Small intestine (tissue), 7 donors: ENCODE data around the gene PAPPA2. TPM values are rescaled to one million over a fixed set of nuclear protein-coding genes. Genes with fewer than 3 reads are reported as not detected.

Source experiments
- DNase-seq, 2 donors: peaks; one replicate each; pipeline versions ENCODE4 v3.0.0 to v3.0.0-alpha.2; 2013
- FAIRE-seq: peaks from 2 replicates; lab custom pipeline; 2012; peaks lifted over from hg19 to GRCh38; lab: Jason Lieb, UNC
- H3K27ac ChIP-seq, 3 donors: one replicate each; pipeline ENCODE4 v1.5.1; 2013; ENCODE audit warnings: low read length in 2 of 3, mild to moderate bottlenecking in 2 of 3, control low read depth in 1 of 3, inconsistent platforms in 1 of 3, low read depth in 1 of 3, moderate library complexity in 1 of 3
- H3K27me3 ChIP-seq, 3 donors: one replicate each; pipeline ENCODE4 v1.6.1; 2013; ENCODE audit warnings: low read length in 3 of 3, inconsistent platforms in 1 of 3; ENCODE audit not compliant: control insufficient read depth in 3 of 3, insufficient read depth in 3 of 3
- H3K36me3 ChIP-seq, 3 donors: one replicate each; pipeline ENCODE4 v1.6.1; 2013; ENCODE audit warnings: low read length in 3 of 3, inconsistent platforms in 1 of 3, low read depth in 1 of 3, mild to moderate bottlenecking in 1 of 3, moderate library complexity in 1 of 3; ENCODE audit not compliant: control insufficient read depth in 3 of 3, insufficient read depth in 2 of 3
- H3K4me1 ChIP-seq, 3 donors: one replicate each; pipeline ENCODE4 v1.6.1; 2013; ENCODE audit warnings: low read length in 2 of 3, inconsistent platforms in 1 of 3, low read depth in 1 of 3, mild to moderate bottlenecking in 1 of 3, moderate library complexity in 1 of 3; ENCODE audit not compliant: control insufficient read depth in 3 of 3, insufficient read depth in 2 of 3
- H3K4me3 ChIP-seq, 3 donors: one replicate each; pipeline ENCODE4 v1.5.1; 2013; ENCODE audit warnings: low read length in 3 of 3, control low read depth in 1 of 3, inconsistent platforms in 1 of 3, low read depth in 1 of 3, mild to moderate bottlenecking in 1 of 3, moderate library complexity in 1 of 3
- H3K9me3 ChIP-seq, 2 donors: one replicate each; pipeline ENCODE4 v1.6.1; 2013; ENCODE audit warnings: low read depth in 1 of 2, low read length in 1 of 2; ENCODE audit not compliant: control insufficient read depth in 2 of 2, insufficient read depth in 1 of 2
- WGBS, 3 donors: extraction: QIAGEN DNeasy Blood & Tissue Kit; methylation state at CpG; one replicate each; pipeline ENCODE4 v1.1.7; 2013; 5-methylcytosine and 5-hydroxymethylcytosine counted together
- polyA plus RNA-seq, 4 donors: library from polyadenylated mRNA; stranded (reverse) in 3 of 4; unstranded in 1 of 4; fragments of 200-250 nt in 3 of 4; fragments of 120-200 nt in 1 of 4; gene quantifications; one replicate each; pipeline versions ENCODE4 v1.2.1 to v1.2.3, GENCODE V29; 2013
- donor health status: healthy with polysubstance abuse.
- donor health status: control.
- donor health status: control.
- donor health status: Bipolar disorder and iron deficiency.
- donor health status: healthy.

Gene PAPPA2
- polyA plus RNA-seq, 4 donors = 0.03 to 0.12 TPM; not detected in 2

DNA sequence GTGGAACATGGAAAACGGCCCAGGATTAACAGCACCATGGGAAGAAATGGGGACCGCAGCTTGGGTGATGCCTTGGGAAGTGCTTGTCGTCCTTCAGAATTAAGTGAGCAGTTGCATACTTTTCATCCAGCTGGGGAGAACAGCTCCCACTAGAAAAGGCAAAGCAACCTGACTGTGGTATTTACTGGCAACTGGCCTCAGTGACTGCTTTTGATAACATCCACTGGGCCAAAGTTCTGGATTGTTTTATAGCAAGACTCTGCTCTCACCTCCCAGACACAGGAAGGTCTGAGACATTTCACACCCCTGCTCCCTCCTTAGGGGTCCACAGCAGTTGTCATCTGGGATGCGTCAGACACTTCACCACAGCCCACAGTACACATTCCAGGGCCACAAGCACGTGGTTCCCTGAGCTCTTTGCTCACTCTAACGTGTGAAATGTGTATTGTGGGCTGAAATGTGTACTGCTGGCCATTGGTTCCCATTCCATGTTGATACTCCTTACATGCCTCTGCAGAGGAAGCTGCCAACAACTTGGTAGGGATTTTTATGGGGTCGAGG, 6.6 kb downstream of the PAPPA2 start:
- peaks cover 0 to 4% (median 0%) of the 10 kb centered on the region in 3 donors for H3K27me3 ChIP-seq
- no peak for FAIRE-seq
- no peak overlapping the region for H3K27ac ChIP-seq
- 47 to 50% (median 49%) methylated on average over 7 of the region's 7 CpGs for whole genome bisulfite sequencing, 3 donors
- no peak for DNase-seq
- no peaks in the 10 kb centered on the region for H3K4me1 ChIP-seq
- no peaks in the 10 kb centered on the region for H3K9me3 ChIP-seq
- no peaks in the 10 kb centered on the region for H3K36me3 ChIP-seq
- H3K4me3 ChIP-seq = no peak overlapping the region

DNA sequence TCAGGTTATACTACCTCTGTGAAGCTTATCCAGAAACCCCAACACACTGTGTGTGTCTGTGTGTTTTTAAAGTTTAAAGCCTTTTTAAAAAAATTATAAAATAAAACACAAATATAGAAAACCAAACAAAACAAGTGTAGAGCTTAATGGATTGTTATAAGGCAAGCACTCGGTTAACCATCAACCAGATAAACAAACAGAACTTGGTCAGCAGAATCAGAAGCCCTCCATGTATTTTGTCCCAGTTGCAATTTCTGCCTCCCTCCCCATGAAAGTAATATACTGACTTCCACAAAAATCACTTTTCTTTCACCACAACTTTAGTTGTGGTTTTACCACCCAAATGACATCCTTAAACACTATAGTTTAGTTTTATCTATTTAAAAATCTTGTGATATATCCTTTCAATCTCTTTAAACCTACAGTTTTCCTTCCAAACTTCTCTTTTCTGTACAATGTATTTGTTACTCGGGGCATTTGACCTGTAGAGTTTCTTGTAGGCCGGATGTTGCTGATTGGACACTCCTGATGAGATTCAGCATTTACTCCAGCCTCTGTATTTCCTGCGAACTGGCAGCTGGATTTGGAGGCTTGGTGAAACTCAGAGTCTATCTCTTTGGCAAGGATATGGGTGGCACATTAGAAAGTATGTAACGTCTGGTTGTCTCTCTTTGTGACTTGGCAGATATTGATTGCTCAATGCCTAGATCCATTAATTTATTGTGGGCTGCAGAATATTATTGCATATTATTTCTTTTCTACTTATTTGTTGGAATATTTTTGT, 8.6 kb downstream of the PAPPA2 start:
- no peaks in the 10 kb centered on the region for H3K9me3 ChIP-seq
- no peak for DNase-seq
- no peak overlapping the region for H3K4me3 ChIP-seq
- 59 to 69% (median 65%) methylated on average over 5 of the region's 5 CpGs for WGBS, 3 donors
- no peak overlapping the region for H3K27ac ChIP-seq
- no peaks in the 10 kb centered on the region for H3K4me1 ChIP-seq
- no peaks in the 10 kb centered on the region for H3K36me3 ChIP-seq
- H3K27me3 ChIP-seq = peaks cover 0 to 4% (median 0%) of the 10 kb centered on the region in 3 donors
- no peak for FAIRE-seq

DNA sequence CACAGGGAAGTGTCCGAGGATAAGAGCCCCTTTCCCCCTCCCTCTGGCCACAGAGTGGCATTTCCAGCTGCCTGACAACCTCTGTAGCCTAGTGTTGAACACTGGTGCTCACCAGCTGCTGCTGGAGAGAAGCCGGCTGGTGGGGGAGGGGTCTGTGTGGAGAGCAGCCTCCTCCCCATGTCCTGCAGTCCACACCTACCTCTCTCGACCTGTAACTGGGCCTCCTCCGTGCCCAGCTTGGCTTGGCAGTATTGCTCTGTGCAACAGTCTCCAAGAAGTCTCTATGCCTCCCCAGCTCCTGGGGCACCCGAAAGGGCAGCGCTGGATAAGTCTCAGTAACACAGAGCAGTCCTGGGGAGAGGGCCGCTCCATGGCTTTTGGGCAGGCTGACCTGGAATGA, 17.0 kb downstream of the PAPPA2 start:
- H3K9me3 ChIP-seq = no peaks in the 10 kb centered on the region
- no peaks in the 10 kb centered on the region for H3K36me3 ChIP-seq
- no peaks in the 10 kb centered on the region for H3K27me3 ChIP-seq
- H3K27ac ChIP-seq = no peak overlapping the region
- H3K4me3 ChIP-seq = no peak overlapping the region
- 28 to 39% (median 37%) methylated on average over 7 of the region's 7 CpGs for WGBS, 3 donors
- H3K4me1 ChIP-seq = no peaks in the 10 kb centered on the region
- FAIRE-seq = no peak
- DNase-seq = no peak

DNA sequence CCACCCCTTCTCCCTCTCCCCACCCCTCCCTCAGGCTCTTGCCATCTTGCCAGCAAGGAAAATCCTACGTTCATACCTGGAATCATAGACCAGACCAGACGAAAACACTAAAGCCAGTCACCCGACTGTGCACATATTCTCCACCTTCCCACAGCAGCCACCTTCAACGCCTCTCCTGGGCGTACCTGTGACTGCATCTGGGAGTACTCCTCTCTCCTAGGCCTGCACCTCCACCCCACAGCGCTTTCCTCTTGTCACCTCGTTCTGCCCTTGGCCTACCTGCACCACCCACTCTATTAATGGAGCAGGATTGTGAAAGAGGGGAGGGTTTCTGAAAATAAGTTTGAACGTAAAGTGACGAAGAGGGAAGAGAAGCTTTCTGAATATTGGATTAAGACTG, 17.8 kb downstream of the PAPPA2 start:
- Histone ChIP-seq H3K36me3 (no peaks in the 10 kb centered on the region), H3K4me3 (no peak overlapping the region), H3K27ac (no peak overlapping the region), H3K27me3 (no peaks in the 10 kb centered on the region), H3K4me1 (no peaks in the 10 kb centered on the region), H3K9me3 (no peaks in the 10 kb centered on the region)
- DNase-seq (no peak), FAIRE-seq (no peak)
- 70 to 80% (median 76%) methylated on average over 9 of the region's 9 CpGs for WGBS, 3 donors

DNA sequence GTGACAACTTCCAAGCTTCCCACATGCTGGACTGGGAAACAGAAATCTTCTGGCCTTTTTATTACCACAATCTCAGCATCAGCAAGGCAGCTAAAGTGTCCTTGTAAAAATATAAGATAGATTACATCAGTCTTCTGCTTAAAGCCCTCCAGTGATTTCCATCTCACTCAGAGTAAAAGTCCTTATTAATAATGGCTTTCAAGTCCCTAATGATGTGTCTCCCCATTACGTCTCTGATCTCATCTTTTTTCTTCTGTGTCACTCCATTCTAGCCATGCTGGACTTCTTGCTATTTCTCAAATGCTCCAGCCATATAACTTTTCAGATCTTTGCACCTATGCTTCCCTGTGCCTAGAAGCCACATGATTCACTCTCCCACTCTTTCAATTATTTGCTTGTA, 22.1 kb downstream of the PAPPA2 start:
- Histone ChIP-seq H3K4me3 (peak overlapping the region in 1 of 3 donors; percentile 9), H3K36me3 (no peaks in the 10 kb centered on the region), H3K9me3 (no peaks in the 10 kb centered on the region), H3K27me3 (no peaks in the 10 kb centered on the region), H3K27ac (no peak overlapping the region), H3K4me1 (no peaks in the 10 kb centered on the region)
- DNase-seq (no peak), FAIRE-seq (no peak)
- WGBS, 3 donors = 68 to 79% (median 73%) methylated on average over 1 of the region's 1 CpG

DNA sequence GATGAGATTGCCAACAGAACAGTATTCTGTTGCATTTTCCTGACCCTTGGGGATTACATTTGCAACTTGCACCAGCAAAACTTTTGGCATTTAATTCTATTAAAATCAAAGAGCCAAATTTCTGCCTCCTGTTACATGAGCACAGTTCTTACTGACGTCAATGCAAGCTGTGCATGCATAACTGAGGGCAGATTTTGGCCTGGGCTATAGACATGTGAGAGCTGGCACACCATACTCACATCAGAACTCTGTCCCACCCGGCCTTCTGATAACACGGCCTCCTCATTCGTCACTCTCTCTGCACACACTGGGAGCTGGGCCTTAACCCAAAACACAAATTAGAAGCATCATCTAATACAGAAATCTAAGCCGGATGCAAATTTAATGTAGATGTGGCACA, 31.5 kb downstream of the PAPPA2 start:
- 77 to 80% (median 78%) methylated on average over 5 of the region's 5 CpGs for WGBS, 3 donors
- Histone ChIP-seq H3K27ac (no peak overlapping the region), H3K4me3 (no peak overlapping the region)

DNA sequence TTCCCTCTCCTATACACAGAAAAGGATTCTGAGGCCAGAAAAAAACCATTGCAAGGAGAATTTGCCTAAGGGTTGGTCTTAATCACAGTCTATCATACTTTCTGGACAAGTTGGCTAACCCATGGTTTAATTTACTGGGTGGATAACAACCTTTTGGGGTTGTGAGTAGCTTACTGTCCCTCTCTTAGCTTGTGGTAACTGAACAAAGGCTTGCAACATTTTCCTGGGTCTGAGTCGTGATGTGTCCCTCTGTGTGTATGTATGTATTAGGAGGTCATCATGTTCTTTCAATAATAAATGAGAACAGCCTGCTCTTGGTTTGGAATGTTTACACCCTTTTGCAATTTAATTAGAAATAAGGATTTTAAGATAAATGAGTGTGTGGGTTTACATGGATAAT, 36.7 kb downstream of the PAPPA2 start:
- peaks cover 0 to 3% (median 0%) of the 10 kb centered on the region in 3 donors for H3K27me3 ChIP-seq
- no peak overlapping the region for H3K27ac ChIP-seq
- no peak for DNase-seq
- no peak overlapping the region for H3K4me3 ChIP-seq
- FAIRE-seq = no peak
- H3K36me3 ChIP-seq = no peaks in the 10 kb centered on the region
- H3K4me1 ChIP-seq = no peaks in the 10 kb centered on the region
- WGBS, 3 donors = 47 to 56% (median 53%) methylated on average over 1 of the region's 1 CpG
- no peaks in the 10 kb centered on the region for H3K9me3 ChIP-seq

More for the DNA sequence above, 31.5 kb downstream of the PAPPA2 start:
- Histone ChIP-seq H3K9me3 (no peaks in the 10 kb centered on the region), H3K27me3 (peaks cover 0 to 3% (median 0%) of the 10 kb centered on the region in 3 donors), H3K4me1 (no peaks in the 10 kb centered on the region), H3K36me3 (no peaks in the 10 kb centered on the region)
- FAIRE-seq (no peak), DNase-seq (no peak)

DNA sequence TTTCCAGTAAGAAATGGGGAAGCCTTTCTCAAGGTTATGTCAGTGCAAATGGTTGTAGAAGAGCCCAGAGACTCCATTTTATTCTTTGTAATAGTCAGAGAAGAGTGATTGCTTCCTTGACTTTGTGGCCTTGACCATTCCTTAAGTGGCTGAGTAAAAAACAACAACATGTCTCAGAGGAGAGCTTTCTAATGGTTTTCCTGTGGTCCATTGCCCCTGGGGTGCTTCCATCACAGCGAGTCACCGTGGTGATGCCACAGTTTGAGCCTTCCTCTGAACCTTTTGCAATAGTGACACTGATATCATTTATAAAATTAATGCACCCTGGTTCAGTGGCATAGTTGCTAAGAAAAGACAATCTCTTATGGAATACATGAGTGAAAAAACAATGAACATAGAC, 38.6 kb downstream of the PAPPA2 start:
- DNase-seq (no peak), FAIRE-seq (no peak)
- Histone ChIP-seq H3K27me3 (peaks cover 0 to 3% (median 0%) of the 10 kb centered on the region in 3 donors), H3K27ac (no peak overlapping the region), H3K4me1 (no peaks in the 10 kb centered on the region), H3K36me3 (no peaks in the 10 kb centered on the region), H3K4me3 (no peak overlapping the region), H3K9me3 (no peaks in the 10 kb centered on the region)
- 61 to 72% (median 65%) methylated on average over 2 of the region's 2 CpGs for WGBS, 3 donors
